AG04449 (cell line): ENCODE data around the gene CRYL1.

Source experiments
- CTCF ChIA-PET: fragments of 350-600 bp; formaldehyde crosslinking; extraction: SDS; loops from one replicate; lab custom pipeline; 2021; ENCODE audit warnings: antibody characterized with exemption; lab: Yijun Ruan, JAX
- POLR2A ChIA-PET: fragments of 400-600, 350-600 bp; formaldehyde crosslinking; extraction: SDS; loops from one replicate; lab custom pipeline; 2020; ENCODE audit warnings: antibody characterized with exemption, inconsistent platforms; lab: Yijun Ruan, JAX
- DNase-seq: peaks from one replicate; pipeline ENCODE4 v3.0.0-alpha.2; 2010; ENCODE audit warnings: low read depth, low spot score
- H3K4me3 ChIP-seq: 2 replicates; pipeline ENCODE4 v1.5.1; 2011; ENCODE audit warnings: low read depth, mild to moderate bottlenecking, control low read depth, low read length
- CTCF ChIP-seq: IDR thresholded peaks from one replicate; pipeline ENCODE4 v1.5.1; 2011; ENCODE audit warnings: mild to moderate bottlenecking, moderate library complexity, low read length, control low read depth, inconsistent platforms; ENCODE audit not compliant: insufficient read depth; ENCODE audit errors: missing control alignments

Gene CRYL1

DNA sequence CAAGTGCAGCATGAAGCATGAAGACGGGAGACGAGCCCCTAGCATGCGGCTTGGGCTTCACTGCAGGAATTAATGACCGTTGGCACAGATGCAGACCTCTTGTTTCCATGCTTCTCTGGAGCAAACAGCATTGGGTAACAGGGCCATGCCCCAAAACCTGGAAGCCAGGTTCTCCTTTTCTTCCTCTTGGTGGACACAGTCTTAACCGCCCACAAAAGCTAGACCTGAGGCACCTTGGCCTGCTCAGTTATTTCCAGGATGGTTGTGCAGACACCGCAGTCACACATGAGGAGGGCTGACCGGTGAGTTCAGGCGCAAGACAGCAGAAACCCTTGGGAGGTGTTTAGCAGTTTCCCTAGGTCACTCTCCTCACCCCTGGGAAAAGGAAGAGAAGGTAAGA, 159.6 kb downstream of the CRYL1 start:
- no peak for TF ChIP-seq CTCF
- DNase-seq, result no peak
- H3K4me3 ChIP-seq, result no peak overlapping the region
- CTCF ChIA-PET, result no interaction called here
- POLR2A ChIA-PET, result no interaction called here

- H3K4me3 ChIP-seq, result no peak overlapping the region
- POLR2A ChIA-PET, result no interaction called here
- CTCF ChIA-PET, result no interaction called here
- no peak for DNase-seq
- TF ChIP-seq CTCF, result no peak
Measured at GRCh38 chr13:20363603-20364002, 162.1 kb downstream of the CRYL1 start.

- POLR2A ChIA-PET, result no interaction called here
- CTCF ChIA-PET, result no interaction called here
- H3K4me3 ChIP-seq, result no peak overlapping the region
- no peak for DNase-seq
- TF ChIP-seq CTCF, result no peak
Measured at GRCh38 chr13:20363172-20363571, 162.5 kb downstream of the CRYL1 start.

GRCh38 chr13:20362484-20363041, 163.1 kb downstream of the CRYL1 start:
- ChIA-PET POLR2A (no interaction called here), CTCF (interaction anchor here (1.3 kb wide), 1 partner anchor 9 kb away, joined by 3 read pairs; no protein-coding TSS in a partner anchor)
- TF ChIP-seq CTCF, result no peak
- no peak overlapping the region for H3K4me3 ChIP-seq
- DNase-seq, result no peak

- ChIA-PET POLR2A (interaction anchor here (1.0 to 1.4 kb wide), 2 partner anchors 12 to 59 kb away, joined by 3 read pairs; no protein-coding TSS in a partner anchor), CTCF (no interaction called here)
- no peak for DNase-seq
- no peak for TF ChIP-seq CTCF
- H3K4me3 ChIP-seq, result no peak overlapping the region
Measured at GRCh38 chr13:20360835-20361412, 164.7 kb downstream of the CRYL1 start.

DNA sequence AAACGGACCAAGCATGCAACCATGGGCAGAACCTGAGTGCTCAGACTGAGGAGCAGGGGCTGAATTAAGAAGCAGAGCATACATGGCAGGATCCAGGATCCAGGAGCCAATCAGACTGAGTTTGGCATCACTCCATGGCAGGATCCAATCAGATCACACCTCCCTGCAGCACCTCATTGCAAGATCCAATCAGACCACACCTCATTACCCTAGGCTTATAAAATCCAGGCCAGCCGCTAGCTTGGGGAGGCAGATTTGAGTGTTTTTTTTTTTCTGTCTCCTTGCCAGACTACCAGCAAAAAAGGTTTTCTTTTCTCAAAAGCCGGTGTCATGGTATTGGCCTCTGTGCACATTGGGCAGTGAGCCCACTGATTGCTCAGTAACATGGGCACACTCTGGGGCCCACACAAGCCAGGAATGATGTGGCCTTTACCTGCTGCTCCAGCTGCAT, 165.6 kb downstream of the CRYL1 start:
- TF ChIP-seq CTCF, result no peak
- H3K4me3 ChIP-seq, result no peak overlapping the region
- ChIA-PET CTCF (no interaction called here), POLR2A (interaction anchor here (1.0 to 1.4 kb wide), 2 partner anchors 13 to 60 kb away, joined by 3 read pairs; no protein-coding TSS in a partner anchor)
- no peak for DNase-seq
